HG03432 (cell line): Measurements from ENCODE around the gene PPARGC1A.

ENCODE experiments used
- ATAC-seq: cut with Tn5 transposase; IDR thresholded peaks from one replicate; pipeline ENCODE4 v1.9.1; 2021; ENCODE audit warnings: mild to moderate bottlenecking, moderate library complexity; ENCODE audit not compliant: unreplicated experiment

PPARGC1A gene

DNA sequence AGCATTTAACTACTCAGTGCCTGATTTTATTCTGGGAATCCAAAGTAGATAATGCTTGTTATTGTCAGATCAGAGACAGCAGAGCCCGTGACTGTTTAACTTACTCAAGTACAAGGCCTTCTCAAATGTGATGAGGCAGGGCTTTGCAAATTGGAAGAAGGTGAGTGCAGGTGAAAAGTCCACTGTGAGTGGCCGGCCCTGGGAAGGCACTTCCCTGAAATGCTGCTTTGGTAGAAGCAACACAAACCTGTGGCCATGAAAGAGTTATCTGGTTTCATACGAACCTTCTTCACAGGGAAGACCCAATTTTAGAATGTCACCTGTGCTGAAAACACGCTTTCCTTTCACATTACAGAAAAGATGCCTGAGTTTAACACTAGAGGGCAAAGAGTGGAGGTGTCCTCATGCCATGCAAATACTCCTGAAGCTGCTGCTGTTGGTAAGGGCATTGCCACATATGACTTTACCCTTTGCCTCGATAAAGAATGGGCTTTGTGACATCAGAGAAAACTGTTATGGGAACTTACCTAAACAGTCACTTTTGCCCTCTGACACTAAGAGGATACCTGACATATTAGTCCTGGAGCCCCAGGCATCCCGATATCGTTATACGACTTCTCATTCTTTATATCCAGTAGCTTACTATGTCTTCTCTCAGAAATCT, 8.0 kb downstream of the PPARGC1A start:
- ATAC-seq = no peak

DNA sequence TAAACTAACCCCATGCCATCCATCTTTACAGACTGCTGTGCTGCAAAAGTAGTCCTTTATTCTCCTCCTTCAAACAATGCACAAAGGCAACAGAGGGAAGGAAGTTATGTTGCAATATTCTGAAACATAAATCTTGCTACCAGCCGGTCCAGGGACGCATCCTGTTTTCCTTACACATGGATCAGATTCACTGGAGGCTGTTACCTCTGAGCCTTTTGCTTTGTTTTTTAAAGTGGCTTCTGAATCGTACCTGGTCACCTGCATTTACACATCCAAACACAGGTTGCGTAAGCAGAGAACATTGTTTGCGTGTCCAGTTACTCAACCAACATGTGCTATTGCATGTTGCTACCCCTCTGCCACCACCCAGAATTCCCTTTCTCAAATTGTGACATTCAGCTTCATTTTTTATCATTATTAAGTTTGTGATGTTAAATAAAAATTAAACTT, 8.8 kb downstream of the PPARGC1A start:
- no peak for ATAC-seq

DNA sequence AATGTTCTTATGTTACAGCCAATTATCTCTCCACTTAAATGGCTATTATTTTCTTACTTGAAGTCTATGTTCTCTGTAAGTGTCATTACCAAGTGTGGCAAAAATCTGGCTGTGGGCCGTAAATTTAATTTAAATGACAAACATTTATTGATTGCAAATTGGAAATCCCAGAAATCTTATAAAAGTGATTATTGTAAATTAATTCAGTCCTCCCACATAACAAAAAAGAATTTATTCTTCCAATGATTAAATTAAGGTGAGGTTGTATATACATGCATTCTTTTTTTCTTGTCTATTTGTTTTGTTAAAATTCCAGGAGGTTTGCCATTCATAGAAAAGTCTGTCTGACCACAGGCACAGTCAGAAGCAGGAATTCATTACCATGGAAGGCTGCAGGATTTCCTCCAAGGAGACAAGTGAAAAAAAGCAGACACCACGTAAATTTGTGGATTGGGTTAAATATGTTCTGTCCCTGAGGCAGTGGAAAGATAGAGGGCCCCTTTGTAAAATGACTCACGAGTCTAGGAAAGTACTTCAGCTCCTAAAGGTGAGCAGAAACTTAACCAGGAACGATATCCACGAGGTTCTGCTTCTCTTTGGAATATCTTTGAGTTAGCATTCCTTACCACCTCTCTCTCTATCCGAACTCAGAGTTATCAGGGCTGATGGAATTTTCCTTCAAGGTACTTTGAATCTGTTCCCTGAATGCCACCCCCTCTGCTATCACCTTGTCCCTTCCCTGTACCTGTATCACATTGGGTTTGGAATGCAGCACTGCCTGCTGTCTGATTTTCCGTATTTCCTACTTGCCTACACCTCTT, 10.7 kb downstream of the PPARGC1A start:
- no peak for ATAC-seq

DNA sequence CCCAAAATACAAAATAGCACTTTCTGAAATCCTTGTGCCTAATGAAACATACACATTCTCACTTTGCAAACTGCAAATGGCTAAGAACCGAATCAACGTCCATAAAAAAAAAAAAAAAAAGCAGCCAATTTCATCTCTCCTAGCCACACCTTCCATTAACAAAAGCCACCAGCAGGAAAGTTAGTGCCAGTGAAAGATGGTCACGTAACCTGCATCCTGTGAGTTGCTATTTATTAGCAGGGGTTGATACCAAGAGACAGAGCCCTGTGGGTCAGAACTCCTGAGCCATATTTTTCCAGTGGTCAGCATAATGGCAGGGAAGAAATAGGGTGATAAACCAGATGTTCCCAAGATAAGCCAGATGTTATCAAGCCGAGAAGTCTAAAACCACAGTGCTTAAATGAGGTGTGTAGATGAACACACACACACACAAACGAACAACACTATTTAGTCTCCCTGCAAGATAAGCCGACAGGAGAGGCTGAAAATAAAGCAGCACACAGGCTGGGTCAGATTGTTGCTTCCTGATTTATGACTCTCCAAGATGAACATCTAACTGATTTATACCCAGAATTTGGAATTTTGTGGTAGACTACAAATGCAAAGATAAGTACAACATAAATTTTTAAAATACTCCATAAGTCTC, 11.5 kb downstream of the PPARGC1A start:
- ATAC-seq = no peak

DNA sequence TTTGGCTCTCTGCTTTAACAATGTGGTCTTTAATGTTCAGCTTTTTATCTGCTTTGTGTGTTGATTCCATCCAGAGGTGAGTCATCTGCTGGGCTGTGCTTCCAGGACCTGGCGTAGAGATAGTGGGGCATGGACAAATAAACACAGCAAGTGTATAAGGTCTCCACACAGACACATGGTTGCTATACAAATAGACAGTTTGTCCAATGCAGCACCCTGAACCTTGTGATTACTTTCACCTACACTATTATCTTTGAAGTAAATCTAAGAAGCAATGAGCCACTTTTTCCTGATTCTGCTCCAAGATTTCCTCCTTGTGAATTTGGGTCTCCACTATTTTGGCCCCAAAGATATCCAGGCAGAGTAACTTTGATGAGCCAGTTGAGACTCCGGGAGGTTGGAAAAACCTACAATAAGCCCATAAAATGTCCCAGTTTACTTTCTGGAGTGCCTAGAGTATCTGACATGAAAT, 12.1 kb downstream of the PPARGC1A start:
- no peak for ATAC-seq

DNA sequence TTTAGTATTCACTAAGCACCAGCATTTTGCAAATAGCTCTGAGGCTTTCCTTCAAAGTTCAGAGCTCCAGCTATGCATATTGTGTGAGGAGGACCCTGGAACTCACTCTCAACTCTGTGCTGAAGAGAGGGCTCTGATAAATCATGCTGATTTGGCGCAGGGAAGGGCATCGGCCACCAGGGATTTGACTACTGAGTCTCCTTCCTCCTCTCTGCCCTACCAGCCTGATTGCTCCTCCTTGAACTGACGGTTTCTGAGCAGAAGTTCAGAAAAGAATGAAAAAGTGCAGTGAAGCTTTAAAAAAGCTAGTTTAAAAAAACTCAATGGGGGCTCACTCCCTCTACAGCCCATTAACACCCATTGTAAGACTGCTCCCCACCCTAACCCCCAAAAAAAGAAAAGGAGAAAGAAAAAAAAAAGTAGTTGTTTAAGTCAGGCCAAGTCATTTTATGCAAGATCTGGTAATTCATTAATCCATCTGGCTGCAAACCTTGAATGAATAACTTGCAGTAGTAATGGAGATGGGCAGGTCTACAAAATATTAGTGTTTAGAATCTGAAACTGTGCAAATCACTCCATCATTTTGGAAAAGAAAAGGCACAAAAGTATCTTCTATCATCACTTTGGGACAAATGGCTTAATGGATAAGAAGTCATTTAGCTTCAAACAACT, 13.3 kb downstream of the PPARGC1A start:
- no peak for ATAC-seq

DNA sequence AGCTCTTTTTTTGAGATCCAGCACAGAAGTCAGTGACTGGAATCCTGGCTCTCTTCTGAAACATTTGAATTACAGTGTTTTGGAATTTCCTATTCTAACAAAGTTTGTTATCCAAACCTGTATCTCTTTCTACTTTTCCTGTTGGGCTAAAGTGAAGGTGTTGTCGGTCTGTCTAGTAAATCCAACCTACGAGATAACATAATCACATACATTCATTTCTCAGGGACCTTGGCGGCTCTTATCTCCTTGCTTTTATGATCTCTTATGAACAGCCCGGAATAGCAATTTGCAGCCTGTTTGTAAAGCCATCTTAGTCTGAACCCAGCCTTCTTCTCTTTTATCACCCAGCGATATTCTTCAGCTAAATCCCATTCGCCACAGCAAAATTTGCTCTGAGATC, 14.5 kb downstream of the PPARGC1A start:
- no peak for ATAC-seq

DNA sequence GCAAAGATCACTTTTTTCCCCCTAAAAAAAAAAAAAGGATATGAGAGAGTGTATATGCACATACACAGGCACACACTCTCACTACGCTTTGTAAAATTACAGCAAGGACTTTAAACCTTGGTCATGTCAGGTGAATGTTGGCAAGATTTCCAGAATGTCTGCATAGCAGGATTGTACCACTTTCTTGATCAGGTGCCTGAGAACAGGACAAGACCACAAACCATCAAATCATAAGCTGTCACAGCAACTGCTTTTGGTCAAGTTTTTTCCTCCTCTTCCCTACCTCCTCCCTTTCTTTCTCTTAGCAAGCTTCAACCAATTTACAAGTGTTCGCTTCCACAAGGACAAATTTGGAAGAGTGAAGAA, 15.3 kb downstream of the PPARGC1A start:
- ATAC-seq = no peak

DNA sequence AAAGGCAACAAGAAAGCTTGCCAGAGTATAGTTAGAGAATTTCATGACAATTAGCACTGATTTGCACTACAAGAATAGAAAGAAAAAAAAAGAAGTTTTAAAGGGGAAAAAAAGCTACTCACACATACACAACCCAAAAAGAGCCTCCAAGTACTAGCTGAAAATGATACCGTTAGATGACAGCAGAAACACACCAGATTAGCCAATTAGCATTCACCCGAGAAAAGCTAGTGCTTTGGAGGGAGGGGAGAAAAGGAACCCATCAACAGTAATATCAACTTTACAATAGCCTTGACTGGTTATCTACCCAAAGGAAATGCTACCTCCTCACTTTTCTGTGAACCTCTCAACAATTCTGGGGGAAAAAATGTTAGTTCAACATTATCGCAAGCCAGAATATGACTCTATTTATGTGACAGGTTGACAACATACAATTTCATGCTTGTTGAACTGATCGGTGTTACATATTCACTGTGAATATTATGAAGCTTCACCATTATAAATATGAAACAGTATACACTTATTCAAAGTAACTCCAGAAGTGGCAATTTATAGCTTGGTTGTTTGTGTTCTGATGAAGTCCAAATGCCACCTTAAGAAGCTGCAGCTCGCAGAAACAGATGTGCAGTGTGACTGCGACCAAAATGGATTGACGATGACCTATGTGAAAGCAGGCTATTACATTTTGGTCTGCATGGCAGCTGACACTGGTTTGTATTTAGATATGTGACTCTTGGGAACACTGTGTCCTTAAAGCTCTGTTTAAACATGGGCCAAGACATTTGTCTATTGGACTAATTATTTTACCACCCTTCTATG, 15.9 kb downstream of the PPARGC1A start:
- no peak for ATAC-seq

DNA sequence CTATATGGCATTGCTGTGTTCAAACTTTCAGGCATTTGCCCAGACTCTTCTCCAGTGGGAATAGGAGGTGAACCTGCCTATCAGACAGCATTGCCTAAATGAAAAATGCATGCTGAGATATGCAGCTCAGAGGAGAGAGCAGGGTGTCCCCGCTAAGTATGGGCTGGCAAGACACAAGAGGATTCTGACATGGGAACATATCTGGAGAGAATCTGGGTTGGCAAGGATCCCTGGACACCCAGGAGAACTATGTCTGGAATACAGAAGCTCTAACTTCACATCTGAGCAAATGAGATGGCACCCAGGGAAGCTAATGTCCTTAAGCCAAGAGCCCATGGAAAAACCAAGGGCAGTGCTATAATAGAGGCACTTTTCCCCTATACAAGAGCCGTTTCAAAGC, 18.4 kb downstream of the PPARGC1A start:
- ATAC-seq = no peak

DNA sequence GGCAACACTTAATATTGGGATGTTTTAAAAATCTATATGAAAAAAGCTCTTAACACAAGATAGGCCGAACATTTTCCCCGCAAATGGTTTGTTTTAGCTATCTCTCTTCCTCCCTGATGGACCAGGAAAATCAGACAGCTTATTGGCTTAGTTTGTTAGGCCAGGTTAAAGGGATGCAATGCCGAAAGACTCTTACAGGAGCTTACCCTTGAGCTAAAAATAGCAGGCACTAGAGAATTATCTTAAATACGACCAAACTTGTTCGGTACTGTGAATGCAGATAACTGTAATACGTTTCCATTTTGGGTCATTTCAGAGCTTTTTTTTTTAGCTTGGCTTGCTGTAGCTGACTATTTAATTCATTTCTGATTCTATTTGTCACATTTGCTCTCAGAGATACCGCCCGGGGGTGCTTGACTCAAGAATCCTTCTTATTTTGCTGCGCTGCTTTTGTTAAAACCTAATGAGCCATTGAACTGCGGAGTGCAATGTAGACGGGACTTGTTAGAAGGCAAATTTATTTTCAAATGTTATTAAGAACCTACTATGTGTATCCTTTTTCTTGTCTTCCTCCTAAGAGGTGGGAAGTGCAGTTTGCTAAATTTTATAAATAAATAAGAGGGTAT, 23.3 kb downstream of the PPARGC1A start:
- no peak for ATAC-seq

DNA sequence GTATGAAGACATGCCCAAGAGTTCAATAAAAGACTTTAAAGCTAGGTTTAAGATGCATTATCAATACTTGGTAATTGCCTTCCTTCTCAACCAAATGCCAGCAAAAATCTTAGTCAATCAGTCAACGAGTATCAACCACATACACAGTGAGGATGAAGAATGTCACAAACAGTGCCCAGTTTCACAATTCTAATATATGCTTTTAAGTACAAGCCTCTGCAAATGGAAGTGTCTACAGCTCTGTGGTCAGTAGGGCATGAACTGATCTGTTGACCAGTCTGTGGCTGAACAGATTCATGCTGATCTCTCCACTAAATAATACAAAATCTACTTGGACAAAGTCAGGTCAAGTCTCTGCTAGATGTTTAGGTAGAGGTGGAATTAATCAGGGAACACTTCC, 27.9 kb downstream of the PPARGC1A start:
- no peak for ATAC-seq

DNA sequence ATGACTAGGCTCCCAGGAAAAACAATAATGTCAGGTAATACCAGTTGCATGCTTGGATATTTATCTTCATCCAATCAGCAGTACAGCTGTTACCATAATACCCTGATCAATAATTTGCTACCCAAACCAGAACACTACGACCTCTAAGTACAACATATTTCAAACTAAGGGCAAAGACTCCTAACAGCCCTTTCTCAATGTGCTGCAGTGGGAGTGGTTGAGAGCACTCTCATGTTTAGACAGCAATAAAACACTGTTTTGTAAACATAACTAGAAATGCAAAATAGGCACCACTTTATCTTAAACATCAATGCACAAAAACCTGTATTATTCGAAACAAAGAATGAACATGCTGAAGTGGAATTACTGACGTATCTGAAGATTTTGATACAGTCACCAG, 28.9 kb downstream of the PPARGC1A start:
- ATAC-seq = no peak

DNA sequence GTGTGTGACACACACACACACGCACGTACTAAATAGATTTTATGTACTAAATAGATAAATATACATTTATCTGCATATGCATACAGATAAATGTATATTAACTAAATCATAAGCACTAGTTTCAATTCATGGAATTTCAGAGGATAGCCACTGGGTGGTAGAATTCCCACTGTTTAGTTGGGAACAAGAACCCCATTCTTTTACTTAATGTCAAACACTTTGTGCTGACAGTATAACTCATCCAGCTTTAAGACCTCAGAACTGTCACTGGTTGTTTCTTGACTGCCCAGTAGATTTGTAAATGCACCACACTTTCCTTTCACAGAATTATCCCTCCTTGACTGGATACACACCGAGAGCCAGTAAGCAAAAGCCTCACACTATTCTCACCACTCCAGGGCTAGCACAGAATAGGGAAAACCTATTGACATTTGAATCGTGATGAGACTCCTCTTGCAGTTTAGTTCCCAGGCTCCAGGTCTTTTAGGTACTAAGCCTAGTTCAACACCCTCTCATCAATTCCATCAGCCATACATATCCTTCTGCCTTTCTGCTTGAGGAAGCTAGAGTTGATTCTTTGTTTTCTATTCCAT, 32.4 kb downstream of the PPARGC1A start:
- no peak for ATAC-seq

DNA sequence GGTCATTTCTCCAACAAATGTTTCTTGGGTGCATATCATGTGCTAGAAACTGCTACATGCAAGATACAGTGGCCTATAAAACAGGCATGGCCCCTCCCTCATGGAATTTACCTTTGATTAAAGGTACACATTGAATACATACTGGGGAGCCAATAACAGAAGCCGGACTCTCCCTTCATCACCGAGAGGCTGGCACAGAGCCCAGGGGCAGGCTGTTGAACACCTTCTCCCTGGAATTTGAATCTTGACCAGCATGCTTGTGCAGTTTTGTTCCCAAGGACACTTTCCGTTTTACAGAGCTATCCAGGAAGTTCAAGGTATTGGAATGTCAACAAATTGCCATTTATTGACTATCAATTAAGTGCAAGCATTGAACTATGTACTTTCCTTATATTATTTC, 33.2 kb downstream of the PPARGC1A start:
- ATAC-seq = no peak

DNA sequence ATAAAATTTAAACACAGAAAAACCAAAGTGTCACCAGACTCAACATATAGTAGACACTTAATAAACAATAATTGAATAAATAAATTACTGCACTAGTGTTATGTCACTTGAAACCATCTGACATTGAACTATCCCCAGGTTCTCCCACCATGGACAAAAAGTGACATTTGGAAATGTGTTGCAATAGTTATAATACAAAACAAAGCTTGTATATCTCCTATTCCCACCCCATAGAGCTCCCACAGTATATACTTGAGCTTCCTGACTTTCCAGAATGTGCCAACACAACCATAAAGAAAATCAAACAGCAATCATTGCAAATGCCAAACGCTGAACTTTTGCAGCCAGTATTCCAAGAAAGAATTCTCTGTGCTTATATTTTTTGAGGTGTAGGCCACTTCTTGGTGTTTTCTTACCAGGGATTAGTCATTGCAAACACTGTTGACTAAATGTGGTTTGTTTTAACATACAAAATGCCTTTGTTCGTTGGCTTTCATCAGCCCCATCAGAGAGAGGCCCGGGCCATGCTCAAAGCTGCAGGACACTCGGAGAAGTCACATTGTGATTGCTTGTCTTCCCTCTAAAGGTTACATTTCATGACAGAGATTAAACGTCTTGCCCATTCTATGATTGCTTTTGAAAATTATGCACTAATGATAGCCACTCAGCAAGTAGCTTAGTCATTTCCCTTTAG, 33.8 kb downstream of the PPARGC1A start:
- no peak for ATAC-seq

DNA sequence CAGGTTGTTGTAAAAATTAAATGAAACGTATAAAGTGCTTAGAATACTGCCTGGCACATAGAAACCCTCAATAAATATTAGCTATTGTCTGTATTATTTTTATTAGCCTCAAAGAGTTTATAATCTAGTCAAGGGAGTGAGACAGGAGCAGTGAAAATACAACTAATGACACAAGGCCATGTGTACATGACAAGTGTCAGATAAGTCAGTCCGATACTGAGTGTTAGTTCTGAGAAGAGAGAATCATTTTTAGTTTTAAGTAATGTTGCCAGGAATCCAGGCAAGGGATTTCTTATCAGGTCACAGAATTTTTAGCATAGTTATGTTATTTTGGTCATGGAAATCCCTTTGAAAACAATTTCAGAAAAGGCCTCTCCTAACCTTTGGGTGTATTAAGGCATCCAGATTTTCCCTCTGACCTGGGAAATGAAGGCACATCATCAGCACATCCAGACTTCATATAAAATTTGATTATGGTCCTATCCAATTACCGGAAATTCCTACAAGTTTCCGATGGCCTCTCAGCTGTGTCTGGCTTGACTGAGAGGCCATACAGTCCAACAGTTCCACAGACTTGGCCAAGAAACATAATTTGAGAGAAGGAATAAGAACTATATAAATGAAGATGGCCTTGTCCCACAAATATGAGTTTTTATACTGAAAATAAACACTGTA, 35.7 kb downstream of the PPARGC1A start:
- ATAC-seq = no peak

DNA sequence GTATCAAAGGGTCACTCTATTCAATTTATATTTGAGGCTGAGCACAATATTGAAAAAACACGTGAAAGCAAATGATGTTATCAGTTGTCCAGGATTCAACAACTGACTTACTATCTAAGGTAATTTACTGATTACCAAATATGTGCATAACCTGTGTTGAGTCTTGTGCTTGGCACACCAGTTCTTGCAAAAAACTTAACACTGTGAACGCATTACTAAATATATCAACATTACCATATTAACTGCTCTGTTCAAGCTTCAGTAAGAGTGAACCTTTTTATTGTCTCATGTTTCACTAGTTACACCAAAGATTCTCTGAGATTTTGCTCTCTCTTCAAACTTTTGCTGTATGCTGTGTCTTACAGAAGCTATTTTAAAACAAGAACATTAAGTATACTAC, 38.4 kb downstream of the PPARGC1A start:
- no peak for ATAC-seq

DNA sequence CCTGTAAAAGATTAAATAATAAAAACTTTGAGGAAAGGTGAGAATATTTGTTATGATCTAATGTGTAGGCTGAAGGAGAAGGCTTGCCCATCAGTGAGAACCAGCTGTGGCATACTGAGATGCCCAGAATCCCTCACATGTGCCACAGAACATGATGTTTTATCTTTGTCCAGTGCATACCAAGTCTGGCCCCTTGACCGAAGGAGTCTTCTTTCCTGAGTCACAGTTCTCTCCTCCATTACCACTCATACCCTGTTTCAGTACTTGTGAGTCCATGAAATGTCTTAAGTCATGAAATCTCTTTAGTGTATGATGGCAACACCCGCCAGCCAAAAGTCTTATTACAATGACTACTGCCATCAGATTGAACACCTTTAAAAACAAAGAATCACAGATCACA, 42.7 kb downstream of the PPARGC1A start:
- ATAC-seq = no peak
